Activated naive CD4-positive, alpha-beta T cell treated with anti-CD3 and anti-CD28 coated beads for 36 hours (primary cell): ENCODE data around the gene TEDC2. TPM values are rescaled to one million over a fixed set of nuclear protein-coding genes. Genes with fewer than 3 reads are reported as not detected.
A peak's percentile ranks its signal among the peaks of the same experiment; 100 is the strongest.

Experiments used
- CTCF ChIA-PET: fragments of 350-600 bp; sonication (Branson Sonifier 250); formaldehyde crosslinking; loops from one replicate; lab custom pipeline; 2021; ENCODE audit warnings: antibody characterized with exemption; lab: Charles Lee
- DNase-seq: peaks from one replicate; pipeline ENCODE4 v3.0.0-alpha.2; 2020
- H3K27ac Mint-ChIP-seq: one replicate; pipeline ENCODE4 v1.8.0; 2021; ENCODE audit warnings: mild to moderate bottlenecking, mixed read lengths
- H3K27me3 Mint-ChIP-seq: one replicate; pipeline ENCODE4 v1.8.0; 2021; ENCODE audit warnings: low read depth, mixed read lengths
- H3K36me3 Mint-ChIP-seq: one replicate; pipeline ENCODE4 v1.8.0; 2021; ENCODE audit warnings: low read depth, mixed read lengths
- H3K4me1 Mint-ChIP-seq: one replicate; pipeline ENCODE4 v1.8.0; 2021; ENCODE audit warnings: low read depth, mixed read lengths
- H3K4me3 Mint-ChIP-seq: one replicate; pipeline ENCODE4 v1.8.0; 2021; ENCODE audit warnings: mild to moderate bottlenecking, moderate library complexity, mixed read lengths
- H3K9me3 Mint-ChIP-seq: one replicate; pipeline ENCODE4 v1.8.0; 2021; ENCODE audit warnings: mixed read lengths
- intact Hi-C: fragments of 100-400 bp; cut with micrococcal nuclease; formaldehyde crosslinking; loops from one replicate; pipeline ENCODE4 v1.15.1; 2023
- total RNA-seq, 2 experiments: library from RNA; stranded (reverse); gene quantifications; one replicate each; pipeline ENCODE4 v1.2.3, GENCODE V29; 2021

Gene TEDC2
- total RNA-seq, 2 experiments from 2014 or later: 24.2 to 24.8 TPM

DNA sequence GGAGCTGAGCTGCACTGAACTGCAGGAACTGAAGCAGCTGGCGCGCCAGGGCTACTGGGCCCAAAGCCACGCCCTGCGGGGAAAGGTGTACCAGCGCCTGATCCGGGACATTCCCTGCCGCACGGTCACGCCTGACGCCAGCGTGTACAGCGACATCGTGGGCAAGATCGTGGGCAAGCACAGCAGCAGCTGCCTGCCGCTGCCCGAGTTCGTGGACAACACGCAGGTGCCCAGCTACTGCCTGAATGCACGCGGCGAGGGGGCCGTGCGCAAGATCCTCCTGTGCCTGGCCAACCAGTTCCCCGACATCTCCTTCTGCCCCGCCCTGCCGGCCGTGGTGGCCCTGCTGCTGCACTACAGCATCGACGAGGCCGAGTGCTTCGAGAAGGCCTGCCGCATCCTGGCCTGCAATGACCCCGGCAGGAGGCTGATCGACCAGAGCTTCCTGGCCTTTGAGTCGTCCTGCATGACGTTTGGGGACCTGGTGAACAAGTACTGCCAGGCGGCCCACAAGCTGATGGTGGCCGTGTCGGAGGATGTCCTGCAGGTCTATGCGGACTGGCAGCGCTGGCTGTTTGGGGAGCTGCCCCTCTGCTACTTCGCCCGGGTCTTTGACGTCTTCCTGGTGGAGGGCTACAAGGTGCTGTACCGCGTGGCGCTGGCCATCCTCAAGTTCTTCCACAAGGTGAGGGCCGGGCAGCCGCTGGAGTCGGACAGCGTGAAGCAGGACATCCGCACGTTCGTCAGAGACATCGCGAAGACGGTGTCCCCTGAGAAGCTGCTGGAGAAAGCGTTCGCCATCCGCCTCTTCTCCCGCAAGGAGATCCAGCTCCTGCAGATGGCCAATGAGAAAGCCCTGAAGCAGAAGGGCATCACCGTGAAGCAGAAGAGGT, 36.6 kb downstream of the TEDC2 start:
- Mint-ChIP-seq H3K36me3 (peaks cover 2% of the 10 kb centered on the region), H3K27ac (no peak overlapping the region), H3K27me3 (no peaks in the 10 kb centered on the region), H3K9me3 (no peaks in the 10 kb centered on the region), H3K4me3 (no peak overlapping the region), H3K4me1 (no peaks in the 10 kb centered on the region)
- CTCF ChIA-PET: interaction anchor here (0.6 kb wide), 1 partner anchor 14 kb away, joined by 3 read pairs; no protein-coding TSS in a partner anchor
- intact Hi-C loops: no loop called here
- DNase-seq: no peak

DNA sequence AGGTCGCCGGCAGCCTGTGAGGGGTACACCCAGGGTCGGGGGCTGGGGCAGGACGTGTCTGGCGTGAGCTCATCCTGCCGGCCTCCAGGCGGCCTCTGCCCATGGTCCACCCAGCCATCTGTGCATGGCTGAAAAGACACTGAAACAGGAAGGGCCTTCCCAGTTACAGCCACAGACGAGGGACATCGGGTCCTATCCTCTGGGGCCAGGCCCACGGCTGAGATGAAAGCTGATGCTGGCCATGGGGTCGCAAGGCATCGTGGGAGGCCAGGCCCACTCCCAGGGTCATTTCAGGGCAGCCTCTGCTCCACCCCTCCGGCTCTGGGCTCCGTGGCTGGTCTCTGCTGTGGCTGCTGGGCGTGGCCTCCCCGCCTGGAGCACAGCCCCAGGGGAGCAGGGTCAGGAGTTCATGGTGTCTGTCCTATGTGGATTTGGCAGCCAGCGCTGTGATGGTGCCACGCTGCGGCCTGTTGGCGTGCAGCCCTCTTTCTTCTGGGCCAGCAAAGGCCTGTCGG, 37.3 kb downstream of the TEDC2 start:
- CTCF ChIA-PET: interaction anchor here (0.6 kb wide), 1 partner anchor 14 kb away, joined by 3 read pairs; no protein-coding TSS in a partner anchor
- intact Hi-C loops: no loop called here
- DNase-seq: no peak
- Mint-ChIP-seq H3K9me3 (no peaks in the 10 kb centered on the region), H3K27me3 (no peaks in the 10 kb centered on the region), H3K4me1 (peaks cover 2% of the 10 kb centered on the region), H3K36me3 (peaks cover 4% of the 10 kb centered on the region), H3K27ac (no peak overlapping the region), H3K4me3 (no peak overlapping the region)

DNA sequence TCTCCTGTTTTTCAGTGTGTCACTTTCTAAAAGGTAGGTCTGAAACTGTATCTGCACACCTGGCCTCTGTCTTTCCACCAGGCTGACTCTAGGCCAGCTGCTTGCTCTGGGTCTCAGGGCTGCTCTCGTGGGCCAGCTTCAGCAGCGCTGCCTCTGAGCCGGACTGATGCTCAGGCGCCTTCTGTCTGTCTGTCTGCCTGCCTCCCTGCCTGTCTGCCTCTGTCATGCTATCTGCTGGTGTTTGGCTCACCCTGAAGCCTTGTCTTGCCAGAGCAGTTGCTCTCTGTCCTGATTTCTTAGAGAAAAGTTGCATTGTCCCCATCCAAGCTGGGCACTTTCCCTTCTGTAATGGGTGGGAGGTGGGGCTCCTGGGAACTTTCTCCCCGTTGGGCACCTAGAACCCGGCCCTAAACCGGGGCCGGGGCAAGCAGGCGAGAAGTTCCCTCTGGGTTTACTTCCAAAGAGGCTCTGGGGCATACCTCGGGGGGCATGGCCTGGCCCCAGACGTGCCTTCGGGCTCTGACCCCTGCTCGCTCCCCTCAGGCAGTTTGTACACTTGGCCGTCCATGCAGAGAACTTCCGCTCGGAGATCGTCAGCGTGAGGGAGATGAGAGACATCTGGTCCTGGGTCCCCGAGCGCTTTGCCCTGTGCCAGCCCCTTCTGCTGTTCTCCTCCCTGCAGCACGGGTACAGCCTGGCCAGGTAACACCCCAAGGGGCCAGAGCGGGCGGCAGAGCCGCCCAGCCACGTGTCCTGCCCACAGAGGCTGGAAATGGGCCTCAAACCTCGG, 38.0 kb downstream of the TEDC2 start:
- H3K36me3 Mint-ChIP-seq: peaks cover 4% of the 10 kb centered on the region
- no peaks in the 10 kb centered on the region for H3K9me3 Mint-ChIP-seq
- intact Hi-C loops: no loop called here
- CTCF ChIA-PET: no interaction called here
- H3K4me3 Mint-ChIP-seq: no peak overlapping the region
- no peak for DNase-seq
- no peaks in the 10 kb centered on the region for H3K27me3 Mint-ChIP-seq
- peaks cover 2% of the 10 kb centered on the region for H3K4me1 Mint-ChIP-seq
- no peak overlapping the region for H3K27ac Mint-ChIP-seq

DNA sequence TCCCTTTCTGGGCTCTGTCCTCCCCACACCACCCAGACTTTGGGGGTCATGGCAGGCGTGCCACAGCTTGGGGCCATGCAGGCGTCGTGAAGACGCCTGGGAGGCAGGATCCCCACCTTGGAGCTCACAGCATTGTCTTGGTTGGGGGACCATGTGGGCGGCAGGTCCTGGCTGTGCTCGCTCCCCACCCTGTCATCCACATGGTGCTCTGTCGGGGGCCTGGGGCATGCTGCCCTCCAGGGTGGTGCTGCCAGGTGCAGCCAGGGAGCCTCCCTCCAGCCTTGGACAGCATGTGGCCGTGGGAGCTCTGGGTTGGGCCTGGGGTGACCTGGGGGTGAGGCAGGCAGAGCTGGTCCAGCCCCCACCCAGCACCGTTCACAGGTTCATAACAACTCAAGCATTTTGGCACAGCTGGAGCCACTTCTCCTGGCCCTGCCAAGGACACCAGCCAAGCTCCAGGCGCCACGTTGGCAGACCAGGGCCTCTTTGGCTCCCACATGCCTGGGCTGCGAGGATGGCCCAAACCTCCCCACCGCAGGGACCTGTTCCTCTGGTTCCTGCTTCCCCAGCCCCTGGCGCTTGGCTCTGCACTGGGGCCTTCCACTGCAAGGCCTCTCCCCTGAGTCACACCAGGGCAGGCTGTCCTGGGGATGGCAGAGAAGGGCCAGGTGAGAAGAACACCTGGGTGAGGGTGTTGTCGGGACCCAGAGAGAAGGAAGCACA, 38.8 kb downstream of the TEDC2 start:
- peaks cover 2% of the 10 kb centered on the region for H3K4me1 Mint-ChIP-seq
- no peak for DNase-seq

DNA sequence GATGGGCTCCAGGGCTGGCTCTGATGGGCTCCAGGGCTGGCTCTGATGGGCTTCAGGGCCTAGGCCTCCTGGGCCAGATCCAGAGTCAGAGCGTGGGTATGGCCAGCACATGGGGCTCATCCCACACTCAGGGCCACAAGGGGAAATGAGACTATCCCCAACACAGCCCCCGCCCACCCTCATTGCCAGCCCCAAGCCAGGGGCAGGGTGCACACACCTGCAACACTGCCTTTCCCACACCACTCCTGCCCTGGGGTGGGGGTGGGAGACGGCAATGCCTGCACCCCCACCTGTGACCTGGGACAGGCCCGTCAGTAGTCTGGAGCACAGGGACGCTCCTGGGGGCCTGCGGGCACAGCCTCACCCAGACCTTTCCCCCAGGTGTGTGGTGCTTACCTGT, 39.5 kb downstream of the TEDC2 start:
- DNase-seq: no peak
- CTCF ChIA-PET: interaction anchor here (1.5 kb wide), 1 partner anchor 19 kb away, joined by 3 read pairs; no protein-coding TSS in a partner anchor
- H3K36me3 Mint-ChIP-seq: peaks cover 4% of the 10 kb centered on the region
- H3K9me3 Mint-ChIP-seq: no peaks in the 10 kb centered on the region
- no peaks in the 10 kb centered on the region for H3K27me3 Mint-ChIP-seq
- H3K4me3 Mint-ChIP-seq: no peak overlapping the region
- no peak overlapping the region for H3K27ac Mint-ChIP-seq
- peaks cover 2% of the 10 kb centered on the region for H3K4me1 Mint-ChIP-seq
- intact Hi-C loops: no loop called here

More for the DNA sequence above, 38.8 kb downstream of the TEDC2 start:
- Mint-ChIP-seq H3K9me3 (no peaks in the 10 kb centered on the region), H3K27ac (no peak overlapping the region), H3K27me3 (no peaks in the 10 kb centered on the region), H3K36me3 (peaks cover 4% of the 10 kb centered on the region), H3K4me3 (no peak overlapping the region)
- CTCF ChIA-PET: interaction anchor here (0.7 kb wide), 1 partner anchor 34 kb away, joined by 3 read pairs; no protein-coding TSS in a partner anchor
- intact Hi-C loops: no loop called here

DNA sequence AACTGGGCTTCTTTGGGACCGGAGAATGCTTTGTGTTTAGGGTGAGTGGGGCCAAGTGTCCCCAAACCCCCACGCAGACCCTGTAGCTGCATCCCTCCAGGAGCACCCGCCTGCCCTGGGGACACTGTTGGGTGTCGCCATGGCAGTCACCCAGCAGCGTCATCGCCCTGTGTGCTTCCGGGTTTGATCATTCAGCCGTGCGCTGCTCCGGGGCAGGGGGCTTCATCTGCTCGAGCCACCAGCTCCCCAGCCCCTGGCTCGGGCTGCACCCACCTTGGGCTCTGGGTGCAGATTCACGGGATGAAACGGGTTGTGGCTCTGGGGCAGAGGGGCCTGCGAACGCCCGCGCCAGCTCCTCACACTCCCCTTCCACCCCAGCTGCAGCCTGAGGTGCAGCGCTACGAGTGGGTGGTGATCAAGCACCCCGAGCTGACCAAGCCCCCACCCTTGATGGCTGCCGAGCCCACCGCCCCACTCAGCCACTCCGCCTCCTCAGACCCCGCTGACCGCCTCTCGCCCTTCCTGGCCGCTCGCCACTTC, 40.1 kb downstream of the TEDC2 start:
- no peaks in the 10 kb centered on the region for H3K27me3 Mint-ChIP-seq
- H3K27ac Mint-ChIP-seq: no peak overlapping the region
- H3K4me1 Mint-ChIP-seq: peaks cover 2% of the 10 kb centered on the region
- CTCF ChIA-PET: interaction anchor here (1.3 to 1.8 kb wide), 3 partner anchors 19 to 146 kb away, joined by 3 to 5 read pairs (median 4); no protein-coding TSS in a partner anchor
- H3K4me3 Mint-ChIP-seq: no peak overlapping the region
- H3K36me3 Mint-ChIP-seq: peaks cover 4% of the 10 kb centered on the region
- no peaks in the 10 kb centered on the region for H3K9me3 Mint-ChIP-seq
- intact Hi-C loops: no loop called here
- DNase-seq: no peak

DNA sequence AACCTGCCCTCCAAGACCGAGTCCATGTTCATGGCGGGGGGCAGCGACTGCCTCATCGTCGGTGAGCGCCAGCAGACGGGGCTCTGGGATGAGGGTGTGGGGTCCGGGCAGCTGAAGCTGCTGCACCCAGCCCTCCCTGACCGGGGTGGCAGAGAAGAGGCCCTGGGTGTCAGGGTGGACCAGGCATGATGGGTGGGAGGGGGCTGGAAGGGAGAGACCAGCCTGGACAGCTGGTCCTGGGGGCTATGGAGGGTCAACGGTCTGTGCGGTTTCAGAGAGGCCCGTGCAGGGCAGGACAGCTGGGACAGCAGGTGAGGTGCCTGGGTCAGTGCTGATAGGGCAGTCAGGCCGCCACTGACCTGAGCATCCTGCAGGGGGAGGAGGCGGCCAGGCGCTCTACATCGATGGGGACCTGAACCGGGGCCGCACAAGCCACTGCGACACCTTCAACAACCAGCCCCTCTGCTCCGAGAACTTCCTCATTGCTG, 40.6 kb downstream of the TEDC2 start:
- H3K4me1 Mint-ChIP-seq: peaks cover 2% of the 10 kb centered on the region
- no peaks in the 10 kb centered on the region for H3K27me3 Mint-ChIP-seq
- H3K27ac Mint-ChIP-seq: no peak overlapping the region
- no peaks in the 10 kb centered on the region for H3K9me3 Mint-ChIP-seq
- intact Hi-C loops: no loop called here
- no peak for DNase-seq
- no peak overlapping the region for H3K4me3 Mint-ChIP-seq
- peaks cover 4% of the 10 kb centered on the region for H3K36me3 Mint-ChIP-seq
- CTCF ChIA-PET: interaction anchor here (0.6 to 1.8 kb wide), 9 partner anchors 9 to 305 kb away, joined by 3 to 8 read pairs (median 4); no protein-coding TSS in a partner anchor

DNA sequence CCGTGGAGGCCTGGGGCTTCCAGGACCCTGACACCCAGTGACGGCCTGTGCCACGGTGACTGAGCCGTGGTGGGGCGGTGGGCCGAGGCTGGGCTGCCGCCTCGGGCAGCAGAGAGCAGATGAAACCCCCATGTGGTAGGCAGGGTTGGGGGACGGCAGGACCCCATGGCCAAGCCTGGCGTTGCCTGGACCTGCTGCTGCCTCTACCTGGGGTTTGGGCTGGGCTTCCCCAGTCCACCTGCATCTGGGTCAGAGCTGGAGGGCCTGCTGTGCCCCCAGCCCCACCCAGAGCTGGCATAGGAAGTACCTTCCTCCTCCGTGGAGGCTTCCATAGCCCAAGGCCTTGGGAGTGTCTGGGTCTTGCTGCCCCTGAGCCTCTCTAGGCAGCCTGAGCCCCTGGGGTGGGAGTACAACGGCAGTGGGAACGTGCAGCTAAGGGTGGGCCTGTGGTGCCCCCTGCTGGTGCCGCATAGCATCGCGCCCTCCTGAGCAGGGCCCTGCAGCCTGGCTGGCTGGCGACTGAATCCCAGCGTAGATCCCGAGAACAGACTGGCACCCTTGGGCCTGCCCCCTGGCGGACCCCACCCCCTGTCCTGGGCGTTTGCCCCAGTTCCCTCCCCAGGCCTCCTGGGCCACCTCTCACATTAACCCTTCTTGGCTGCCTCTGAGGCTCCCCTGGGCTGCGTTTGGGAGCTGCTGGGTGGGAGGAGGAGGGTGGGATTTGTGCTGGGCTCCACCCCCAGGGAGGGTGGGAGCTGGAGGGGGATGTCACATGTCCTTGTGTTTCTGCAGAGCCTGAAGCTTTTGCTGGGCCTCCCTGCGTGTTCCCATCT, 41.2 kb downstream of the TEDC2 start:
- peak; percentile 84 for DNase-seq
- no peaks in the 10 kb centered on the region for H3K9me3 Mint-ChIP-seq
- H3K27ac Mint-ChIP-seq: no peak overlapping the region
- CTCF ChIA-PET: interaction anchor here (0.6 to 1.8 kb wide), 22 partner anchors 9 to 795 kb away, joined by 3 to 8 read pairs (median 3); partner anchors contain the start of genes ABCA3, ECI1 and MAPK8IP3
- H3K4me1 Mint-ChIP-seq: peaks cover 2% of the 10 kb centered on the region
- H3K36me3 Mint-ChIP-seq: peaks cover 4% of the 10 kb centered on the region
- intact Hi-C loops: loop anchor here (1.0 kb wide), 3 partner anchors 72 to 306 kb away; partner anchors contain the start of genes ABCA3 and CCNF
- H3K4me3 Mint-ChIP-seq: no peak overlapping the region
- no peaks in the 10 kb centered on the region for H3K27me3 Mint-ChIP-seq

DNA sequence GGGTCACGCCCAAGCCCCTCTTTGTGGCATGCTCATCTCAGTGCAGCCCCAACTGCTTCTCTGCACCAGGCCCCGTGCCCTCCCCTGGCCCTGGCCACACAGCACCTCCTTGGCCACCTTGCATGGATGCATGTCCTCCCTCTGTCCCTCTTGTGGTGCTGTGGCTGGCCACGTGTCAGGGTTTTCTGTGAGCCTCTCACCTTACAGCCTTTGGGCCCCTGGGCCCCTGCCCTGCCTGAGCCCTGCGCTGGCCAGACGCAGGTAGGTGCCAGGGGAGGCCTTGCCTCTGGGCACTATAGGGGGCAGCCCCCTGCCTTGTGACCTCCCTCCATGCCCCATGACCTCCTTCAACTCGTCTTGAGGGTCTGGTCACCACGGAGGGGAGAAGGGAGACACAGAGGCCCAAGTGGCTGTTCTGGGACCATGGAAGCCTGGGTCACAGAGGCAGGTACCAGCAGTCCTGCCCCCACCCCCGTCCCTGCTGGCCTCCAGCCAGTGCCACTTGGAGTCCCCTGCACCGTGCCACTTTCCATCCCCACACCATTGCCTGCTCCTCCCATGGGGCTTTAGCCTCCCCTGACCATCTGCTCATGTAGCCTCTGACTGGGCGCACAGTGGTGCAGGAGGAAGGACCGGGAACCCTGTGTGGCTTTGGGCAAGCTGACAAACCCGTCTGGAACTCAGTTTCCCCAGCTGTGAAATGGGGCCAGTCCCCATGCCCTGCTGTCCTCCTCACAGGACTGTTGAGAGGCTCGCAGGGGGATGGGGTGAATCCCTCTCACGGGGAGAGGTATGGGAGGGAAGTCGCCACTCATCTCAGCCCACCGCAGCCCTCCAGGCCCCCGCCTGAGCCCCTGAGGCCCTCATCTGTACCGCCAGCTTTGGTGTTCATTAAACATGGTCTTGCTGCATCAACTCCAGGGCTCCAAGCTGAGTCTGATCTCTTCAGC, 42.3 kb downstream of the TEDC2 start:
- Mint-ChIP-seq H3K27me3 (no peaks in the 10 kb centered on the region), H3K4me3 (no peak overlapping the region), H3K4me1 (peaks cover 2% of the 10 kb centered on the region), H3K36me3 (peaks cover 4% of the 10 kb centered on the region), H3K27ac (no peak overlapping the region), H3K9me3 (no peaks in the 10 kb centered on the region)
- CTCF ChIA-PET: interaction anchor here (0.6 to 1.8 kb wide), 17 partner anchors 8 to 315 kb away, joined by 3 to 8 read pairs (median 3); partner anchors contain the start of genes ABCA3 and ECI1
- no peak for DNase-seq
- intact Hi-C loops: loop anchor here (1.0 kb wide), 3 partner anchors 73 to 307 kb away; partner anchors contain the start of genes ABCA3 and CCNF

DNA sequence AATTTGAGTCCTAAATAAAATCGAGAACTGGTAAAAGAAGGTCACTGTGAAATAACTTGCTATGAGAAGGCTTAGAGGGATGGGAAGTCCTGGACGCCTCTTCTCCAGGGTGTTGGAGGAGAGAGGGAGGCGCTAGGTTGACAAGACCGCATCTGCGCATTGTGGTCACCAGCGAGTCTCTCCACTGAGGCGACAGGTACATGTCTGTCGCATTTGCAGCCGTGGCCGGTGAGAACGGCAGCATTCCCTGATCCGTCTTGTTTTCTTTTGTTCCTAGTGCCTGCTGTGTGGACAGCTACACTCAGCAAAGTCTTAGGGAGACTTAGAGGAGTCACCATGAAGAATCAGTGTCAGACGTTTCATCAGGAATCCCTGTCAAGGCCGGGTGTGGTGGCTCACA, 45.8 kb downstream of the TEDC2 start:
- no peak overlapping the region for H3K4me3 Mint-ChIP-seq
- no peaks in the 10 kb centered on the region for H3K9me3 Mint-ChIP-seq
- DNase-seq: no peak
- peaks cover 2% of the 10 kb centered on the region for H3K4me1 Mint-ChIP-seq
- peaks cover 1% of the 10 kb centered on the region for H3K36me3 Mint-ChIP-seq
- CTCF ChIA-PET: no interaction called here
- H3K27me3 Mint-ChIP-seq: no peaks in the 10 kb centered on the region
- intact Hi-C loops: no loop called here
- H3K27ac Mint-ChIP-seq: no peak overlapping the region
